Astrocyte (in vitro differentiated cells and primary cell): ENCODE results near the gene PBX1. TPM values are rescaled to one million over a fixed set of nuclear protein-coding genes. Genes with fewer than 3 reads are reported as not detected.

ENCODE experiments used
- DNase-seq: peaks from one replicate; pipeline ENCODE4 v3.0.0-alpha.2; 2010; ENCODE audit warnings: low read depth
- FAIRE-seq: peaks from 2 replicates; lab custom pipeline; 2011; peaks lifted over from hg19 to GRCh38; lab: Jason Lieb, UNC
- H2AFZ ChIP-seq: 2 replicates; pipeline ENCODE4 v1.6.0; 2012; ENCODE audit warnings: low read depth, low read length, inconsistent platforms
- H3K27ac ChIP-seq: 2 replicates; pipeline ENCODE4 v1.5.1; 2011; ENCODE audit warnings: low read depth, low read length, inconsistent platforms
- H3K27me3 ChIP-seq: 2 replicates; pipeline ENCODE4 v1.6.0; 2011; ENCODE audit warnings: low read length, inconsistent platforms; ENCODE audit not compliant: insufficient read depth
- H3K36me3 ChIP-seq: 2 replicates; pipeline ENCODE4 v1.5.1; 2011; ENCODE audit warnings: low read length, inconsistent platforms; ENCODE audit not compliant: insufficient read depth
- H3K4me1 ChIP-seq: 2 replicates; pipeline ENCODE4 v1.5.1; 2011; ENCODE audit warnings: low read length, inconsistent platforms; ENCODE audit not compliant: insufficient read depth
- H3K4me2 ChIP-seq: 2 replicates; pipeline ENCODE4 v1.6.0; 2012; ENCODE audit warnings: low read length, inconsistent platforms
- H3K4me3 ChIP-seq: 2 replicates; pipeline ENCODE4 v1.5.1; 2011; ENCODE audit warnings: low read depth, mild to moderate bottlenecking, low read length, inconsistent platforms; ENCODE audit not compliant: insufficient read depth
- H3K79me2 ChIP-seq: 2 replicates; pipeline ENCODE4 v1.6.0; 2012; ENCODE audit warnings: mild to moderate bottlenecking, low read length, inconsistent platforms; ENCODE audit not compliant: insufficient read depth
- H3K9ac ChIP-seq: 2 replicates; pipeline ENCODE4 v1.6.0; 2012; ENCODE audit warnings: mild to moderate bottlenecking, low read length, inconsistent platforms
- H3K9me3 ChIP-seq: 2 replicates; pipeline ENCODE4 v1.5.1; 2012; ENCODE audit warnings: low read depth, mild to moderate bottlenecking, low read length, inconsistent platforms; ENCODE audit not compliant: insufficient read depth
- H4K20me1 ChIP-seq: 2 replicates; pipeline ENCODE4 v1.6.0; 2012; ENCODE audit warnings: low read length, inconsistent platforms; ENCODE audit not compliant: insufficient read depth
- H3K27ac Mint-ChIP-seq: one replicate; pipeline ENCODE4 v1.8.0; 2021; ENCODE audit warnings: mild to moderate bottlenecking, mixed read lengths; ENCODE audit not compliant: unreplicated experiment
- H3K27me3 Mint-ChIP-seq: one replicate; pipeline ENCODE4 v1.8.0; 2021; ENCODE audit warnings: low read depth, mixed read lengths; ENCODE audit not compliant: unreplicated experiment
- H3K36me3 Mint-ChIP-seq: one replicate; pipeline ENCODE4 v1.8.0; 2021; ENCODE audit warnings: low read depth, mixed read lengths; ENCODE audit not compliant: unreplicated experiment
- H3K4me1 Mint-ChIP-seq: one replicate; pipeline ENCODE4 v1.8.0; 2021; ENCODE audit warnings: low read depth, mixed read lengths; ENCODE audit not compliant: unreplicated experiment
- H3K4me3 Mint-ChIP-seq: one replicate; pipeline ENCODE4 v1.8.0; 2021; ENCODE audit warnings: mild to moderate bottlenecking, moderate library complexity, mixed read lengths; ENCODE audit not compliant: unreplicated experiment
- H3K9me3 Mint-ChIP-seq: one replicate; pipeline ENCODE4 v1.8.0; 2021; ENCODE audit warnings: mild to moderate bottlenecking, mixed read lengths; ENCODE audit not compliant: unreplicated experiment
- CTCF ChIP-seq: IDR thresholded peaks from 2 replicates; pipeline ENCODE4 v1.5.1; 2011; ENCODE audit warnings: low read depth, mild to moderate bottlenecking, inconsistent platforms, low read length, moderate library complexity; ENCODE audit not compliant: insufficient read depth
- EZH2 ChIP-seq: IDR thresholded peaks from 2 replicates; pipeline ENCODE4 v1.6.1; 2012; ENCODE audit warnings: mild to moderate bottlenecking, low read length, inconsistent platforms; ENCODE audit not compliant: insufficient read depth
- total RNA-seq: library from RNA; stranded (reverse); gene quantifications from 2 replicates; pipeline ENCODE4 v1.2.1, GENCODE V29; 2021

The PBX1 gene
- total RNA-seq, 1 donor from 2014 or later, result 37.2 TPM

- Histone ChIP-seq H3K9ac (no peak overlapping the region), H3K9me3 (no peaks in the 10 kb centered on the region), H3K4me3 (no peak overlapping the region), H3K27ac (no peak overlapping the region), H3K4me2 (no peak overlapping the region), H3K79me2 (peaks cover 12% of the 10 kb centered on the region), H3K36me3 (peaks cover 2% of the 10 kb centered on the region), H2AFZ (no peak overlapping the region), H3K27me3 (no peaks in the 10 kb centered on the region), H4K20me1 (peaks cover 10% of the 10 kb centered on the region), H3K4me1 (no peaks in the 10 kb centered on the region)
- Mint-ChIP-seq H3K36me3 (no peaks in the 10 kb centered on the region), H3K4me3 (no peak overlapping the region), H3K27ac (no peak overlapping the region), H3K27me3 (no peaks in the 10 kb centered on the region), H3K4me1 (peaks cover 51% of the 10 kb centered on the region), H3K9me3 (peaks cover 3% of the 10 kb centered on the region)
- DNase-seq (no peak), FAIRE-seq (no peak)
- TF ChIP-seq EZH2 (no peak), CTCF (no peak)
Observed at GRCh38 chr1:164583196-164583595, 24.2 kb downstream of the PBX1 start.

- Mint-ChIP-seq H3K27ac (no peak overlapping the region), H3K36me3 (no peaks in the 10 kb centered on the region), H3K4me3 (peak overlapping the region; percentile 23), H3K27me3 (no peaks in the 10 kb centered on the region), H3K4me1 (peaks cover 46% of the 10 kb centered on the region), H3K9me3 (peaks cover 3% of the 10 kb centered on the region)
- H2AFZ ChIP-seq, result no peak overlapping the region
- H4K20me1 ChIP-seq, result peaks cover 5% of the 10 kb centered on the region
- H3K36me3 ChIP-seq, result peaks cover 2% of the 10 kb centered on the region
- H3K9me3 ChIP-seq, result no peaks in the 10 kb centered on the region
- no peak for FAIRE-seq
- H3K9ac ChIP-seq, result no peak overlapping the region
- H3K4me3 ChIP-seq, result no peak overlapping the region
- TF ChIP-seq EZH2, result no peak
- no peak for TF ChIP-seq CTCF
- H3K4me2 ChIP-seq, result no peak overlapping the region
- H3K27me3 ChIP-seq, result no peaks in the 10 kb centered on the region
- DNase-seq, result no peak
- peaks cover 7% of the 10 kb centered on the region for H3K79me2 ChIP-seq
- no peak overlapping the region for H3K27ac ChIP-seq
- H3K4me1 ChIP-seq, result peaks cover under 1% of the 10 kb centered on the region
Observed at GRCh38 chr1:164583835-164584539, 25.0 kb downstream of the PBX1 start.

GRCh38 chr1:164586591-164586990 is 27.6 kb downstream of the PBX1 start:
- Histone ChIP-seq H3K9me3 (no peaks in the 10 kb centered on the region), H3K27me3 (no peaks in the 10 kb centered on the region), H2AFZ (no peak overlapping the region), H3K79me2 (no peaks in the 10 kb centered on the region), H3K36me3 (peaks cover 2% of the 10 kb centered on the region), H3K27ac (no peak overlapping the region), H3K4me2 (no peak overlapping the region), H3K4me1 (peaks cover 7% of the 10 kb centered on the region), H4K20me1 (peaks cover 5% of the 10 kb centered on the region), H3K9ac (no peak overlapping the region), H3K4me3 (no peak overlapping the region)
- DNase-seq (no peak), FAIRE-seq (no peak)
- Mint-ChIP-seq H3K36me3 (no peaks in the 10 kb centered on the region), H3K27ac (no peak overlapping the region), H3K4me1 (peaks cover 55% of the 10 kb centered on the region), H3K9me3 (peaks cover 3% of the 10 kb centered on the region), H3K4me3 (no peak overlapping the region), H3K27me3 (no peaks in the 10 kb centered on the region)
- TF ChIP-seq EZH2 (no peak), CTCF (no peak)
